ENCODE results near the gene TENM4.
A peak's percentile ranks its signal among the peaks of the same experiment; 100 is the strongest.

TENM4 gene

DNA sequence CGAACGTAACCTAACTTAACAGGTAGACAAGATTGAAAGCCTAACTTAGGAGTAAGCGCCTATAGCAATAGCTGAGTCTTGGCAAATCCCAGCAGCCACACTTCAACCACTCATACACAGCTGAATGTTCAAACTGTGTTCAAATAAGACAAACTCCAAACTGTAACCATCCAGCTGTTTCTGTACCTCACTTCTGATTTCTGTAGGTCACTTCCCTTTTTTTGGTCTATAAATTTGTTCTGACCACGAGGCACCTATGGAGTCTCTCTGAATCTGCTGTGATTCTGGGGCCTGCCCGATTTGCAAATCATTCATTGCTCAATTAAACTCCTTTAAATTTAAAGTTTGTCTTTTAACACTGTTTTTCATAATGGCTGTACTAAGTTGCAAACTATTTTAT, 8.2 kb upstream of the TENM4 start:
- no peak for DNase-seq (ENCODE audit: low read depth, low spot score)

DNA sequence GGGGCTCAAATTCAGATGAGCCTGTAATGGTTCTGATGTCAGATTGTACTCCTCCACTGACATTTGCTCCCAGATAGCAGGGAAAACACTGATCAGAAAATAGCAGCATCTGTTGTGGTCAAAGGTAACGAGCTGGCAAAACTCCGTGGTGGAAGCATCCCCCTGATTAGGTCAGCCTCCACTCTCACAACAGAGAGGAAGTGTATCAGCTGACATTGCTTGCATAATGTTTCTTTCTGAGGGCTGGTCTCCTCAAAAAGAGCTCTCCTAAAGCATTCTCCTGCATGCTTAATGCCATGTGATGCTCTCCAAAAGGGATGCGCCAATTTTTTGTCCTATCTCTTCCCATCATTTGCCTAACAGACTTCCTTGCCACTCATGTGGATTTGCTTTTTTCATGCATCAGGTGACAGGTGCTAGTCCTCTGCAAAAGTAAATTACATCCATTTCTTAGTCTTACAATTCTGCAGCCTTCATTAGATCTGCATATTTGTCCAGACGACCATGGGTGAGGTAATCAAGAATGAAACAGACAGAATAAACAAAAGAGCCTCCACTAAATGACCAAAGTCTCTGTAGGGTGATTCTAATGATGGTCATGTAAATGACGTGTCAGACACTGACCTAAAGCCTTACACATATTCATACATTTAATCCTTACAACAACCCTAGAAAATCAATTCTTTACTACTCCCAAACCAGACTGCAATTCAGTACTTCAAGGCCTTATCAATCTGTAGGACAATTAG, 6.4 kb upstream of the TENM4 start:
- DNase-seq (ENCODE audit: low read depth, low spot score), result no peak

DNA sequence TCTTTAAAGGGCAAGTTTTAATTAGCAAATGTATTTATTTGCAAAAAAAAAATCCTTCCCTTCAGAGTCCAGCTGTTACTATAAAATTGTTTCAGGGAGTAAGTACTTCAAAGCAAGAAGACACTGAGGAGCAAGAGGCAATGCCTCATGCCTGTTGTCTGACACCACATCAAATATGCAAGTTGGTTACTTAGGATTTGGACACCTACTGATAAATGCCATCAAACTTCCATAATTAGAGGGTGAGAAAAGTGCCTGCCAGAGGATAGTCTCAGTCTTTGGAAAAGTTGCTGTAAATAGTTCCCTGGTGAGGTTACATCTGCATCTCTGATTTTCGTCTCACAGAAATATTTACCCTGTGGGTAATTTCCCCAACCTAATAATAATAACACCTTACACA, 4.1 kb upstream of the TENM4 start:
- no peak for DNase-seq (ENCODE audit: low read depth, low spot score)

DNA sequence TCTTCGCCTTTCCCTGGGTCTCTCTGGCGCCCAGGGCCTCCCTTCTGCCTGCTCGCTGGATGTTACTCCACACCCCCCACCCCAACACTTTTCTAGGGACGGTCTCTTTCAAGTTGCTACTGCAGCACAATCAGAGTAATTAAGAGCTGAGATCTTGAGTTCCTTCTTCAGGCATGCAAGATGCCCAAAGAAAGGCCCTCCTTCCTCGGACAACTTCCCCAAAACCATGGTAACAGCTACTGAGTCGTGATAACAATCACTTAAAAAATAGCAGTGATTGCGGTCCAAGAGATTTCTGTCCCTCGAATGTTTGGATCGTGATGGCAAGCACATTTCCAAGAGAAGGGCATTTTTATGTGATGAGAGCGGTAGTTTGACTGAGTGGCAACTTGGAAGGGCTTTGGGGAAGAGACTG, 638 bp upstream of the TENM4 start:
- peak; percentile 82 for DNase-seq (ENCODE audit: low read depth, low spot score)

DNA sequence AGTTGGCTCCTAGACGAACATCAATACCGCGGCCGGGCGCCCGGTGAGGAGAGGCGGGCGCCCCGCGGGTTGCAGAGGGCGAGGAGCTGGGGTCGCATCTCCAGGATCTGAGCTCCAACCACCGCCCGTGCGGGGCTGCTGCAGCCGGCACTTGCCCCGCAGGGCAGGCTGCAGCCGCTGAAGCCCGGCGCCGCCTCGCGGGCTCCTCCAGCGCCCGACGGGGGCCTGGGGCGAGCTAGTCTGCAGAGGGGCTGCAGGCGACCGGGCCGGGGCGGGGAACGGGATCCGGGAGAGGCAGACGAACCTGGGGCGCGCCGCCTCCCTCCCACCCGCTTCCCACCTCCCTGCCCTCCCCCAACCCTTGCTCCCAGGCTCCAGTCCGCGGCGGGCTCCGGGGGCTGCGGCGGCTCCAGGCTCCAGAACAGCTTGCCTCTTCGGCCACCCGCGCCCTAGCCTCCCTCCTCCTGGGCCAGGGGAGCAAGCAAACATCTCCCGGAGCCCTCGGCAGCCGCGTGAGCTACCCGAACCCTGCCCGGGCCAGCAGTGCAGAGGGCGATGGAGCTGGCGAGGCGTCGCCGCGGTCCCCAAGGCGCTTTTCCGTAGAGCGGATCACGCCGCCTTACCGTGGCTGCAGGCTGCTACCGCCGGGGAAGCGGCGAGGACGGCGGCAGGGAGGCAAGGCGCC, 802 bp downstream of the TENM4 start:
- peak; percentile 70 for DNase-seq (ENCODE audit: low read depth, low spot score)

DNA sequence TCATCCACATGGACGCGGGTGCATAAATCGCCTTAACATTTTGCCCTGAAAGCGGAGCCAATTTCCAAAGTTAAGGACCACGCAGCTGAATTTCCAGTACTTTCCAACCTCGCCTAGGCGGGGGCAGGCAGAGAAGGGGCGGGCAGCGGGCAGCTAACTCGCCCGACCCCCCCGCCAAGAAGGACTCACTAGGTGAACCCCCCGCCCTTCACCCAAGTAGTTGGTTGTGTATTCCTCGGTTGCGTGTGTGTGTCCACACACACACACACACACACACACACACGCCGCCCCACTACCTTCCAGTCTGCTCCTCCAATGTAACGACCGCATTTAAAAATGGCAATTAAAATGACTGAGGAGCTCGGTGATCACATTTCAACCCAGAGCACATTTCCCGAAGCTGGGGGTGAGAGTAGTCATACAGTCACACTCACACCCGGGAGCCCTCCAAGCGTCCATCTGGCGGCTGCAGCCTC, 1.4 kb downstream of the TENM4 start:
- peak; percentile 54 for DNase-seq (ENCODE audit: low read depth, low spot score)

DNA sequence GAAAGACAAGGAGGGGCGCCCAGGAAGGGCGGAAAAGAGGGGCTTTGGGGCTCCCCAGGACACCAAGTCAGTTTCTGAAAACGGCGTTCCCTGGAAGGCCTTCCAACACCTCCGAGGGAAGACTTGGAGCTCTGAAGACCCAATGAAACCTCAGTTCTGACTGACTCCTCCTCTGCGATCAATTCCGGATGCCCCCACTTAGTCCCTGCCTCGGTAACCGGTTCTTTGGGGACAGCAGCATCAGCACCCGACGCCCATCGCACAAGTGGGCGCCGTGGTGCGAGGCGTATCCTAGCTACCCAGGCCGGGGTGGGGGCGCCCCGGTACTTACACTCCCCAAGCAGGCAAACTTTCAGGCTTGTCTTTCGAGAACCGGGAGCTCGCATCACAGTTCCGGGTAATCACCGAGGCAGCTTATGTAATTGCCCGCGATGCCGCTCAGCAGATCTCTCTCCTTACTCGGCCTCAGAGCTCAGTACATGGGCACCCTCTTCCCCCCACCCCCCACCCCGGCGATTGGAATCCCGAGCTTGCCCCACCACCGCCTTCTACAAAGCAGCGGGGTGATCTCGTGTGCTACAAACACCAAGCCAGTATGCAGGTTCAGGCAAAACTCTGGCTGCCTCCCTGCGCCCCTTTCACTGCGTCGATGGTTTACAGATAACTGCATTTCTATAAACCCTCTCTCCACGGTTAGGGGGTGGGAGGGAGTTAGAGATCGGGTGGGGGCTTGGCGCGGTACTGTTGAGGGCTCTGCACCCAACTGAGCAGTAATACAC, 2.0 kb downstream of the TENM4 start:
- DNase-seq (ENCODE audit: low read depth, low spot score), result peak; percentile 63

DNA sequence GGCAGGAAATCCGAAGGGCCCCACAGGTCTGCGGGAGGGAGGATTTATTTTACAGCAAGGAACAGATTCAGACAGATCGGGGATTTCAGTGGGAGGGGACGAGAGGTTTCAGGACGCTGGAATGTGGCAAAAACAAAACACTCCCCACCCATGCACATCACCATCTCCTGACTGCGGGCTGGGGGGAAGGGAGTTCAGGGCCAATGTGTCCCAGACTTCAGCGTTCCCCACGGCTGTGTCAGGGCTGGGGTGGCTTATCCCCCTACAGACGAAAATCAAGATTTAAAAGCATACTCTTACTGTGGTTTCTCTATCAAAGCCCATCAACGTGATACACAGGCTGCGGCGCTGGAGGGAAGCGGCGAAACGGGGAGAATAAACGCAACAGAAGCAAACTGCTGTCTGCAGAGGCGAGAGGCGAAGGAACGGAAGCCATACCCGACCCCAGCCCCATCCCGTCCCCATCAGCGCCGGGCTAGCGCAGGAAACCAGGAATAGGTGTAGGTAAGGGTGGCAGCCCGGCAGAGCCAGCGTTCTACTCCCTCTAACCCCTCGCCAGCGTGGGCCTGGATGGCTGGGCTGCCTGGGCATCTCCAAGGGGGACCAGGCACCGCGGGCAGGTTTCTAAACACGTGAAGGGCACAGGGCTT, 2.7 kb downstream of the TENM4 start:
- peak; percentile 76 for DNase-seq (ENCODE audit: low read depth, low spot score)

DNA sequence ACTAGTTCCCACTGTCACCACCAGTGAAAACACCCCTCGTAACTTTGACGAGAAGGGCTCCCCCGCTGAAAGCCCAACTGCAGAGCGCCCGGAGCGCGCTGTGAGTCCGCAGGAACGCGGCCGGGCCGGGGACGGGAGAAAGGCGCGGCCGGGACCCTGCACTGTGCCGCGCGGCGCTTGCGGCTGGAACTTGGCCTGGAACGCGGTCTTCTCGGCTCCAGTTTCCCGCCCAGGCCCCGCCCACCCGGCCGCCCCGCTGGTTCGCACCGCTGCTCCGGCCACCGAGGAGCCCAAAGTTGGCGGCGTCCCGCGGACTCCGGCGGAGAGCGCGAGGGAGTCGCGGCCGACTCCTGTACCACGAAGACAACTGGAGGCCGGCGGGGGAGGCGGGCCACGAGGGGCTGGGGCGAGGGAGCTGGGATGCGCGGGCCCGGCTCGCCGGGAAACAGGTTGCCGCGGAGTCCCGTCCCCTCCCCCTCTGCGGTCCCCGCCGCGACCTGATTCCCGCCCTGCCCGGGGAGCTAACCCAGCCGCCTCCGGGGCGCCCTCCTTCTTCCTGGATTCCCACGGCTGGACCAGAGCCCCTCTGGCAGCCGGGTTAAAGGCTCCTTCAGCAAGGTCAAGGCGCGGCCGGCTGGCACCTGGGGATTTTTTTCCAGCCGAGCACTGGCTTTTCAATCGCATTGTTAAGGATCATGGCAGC, 3.4 kb downstream of the TENM4 start:
- peak; percentile 90 for DNase-seq (ENCODE audit: low read depth, low spot score)

DNA sequence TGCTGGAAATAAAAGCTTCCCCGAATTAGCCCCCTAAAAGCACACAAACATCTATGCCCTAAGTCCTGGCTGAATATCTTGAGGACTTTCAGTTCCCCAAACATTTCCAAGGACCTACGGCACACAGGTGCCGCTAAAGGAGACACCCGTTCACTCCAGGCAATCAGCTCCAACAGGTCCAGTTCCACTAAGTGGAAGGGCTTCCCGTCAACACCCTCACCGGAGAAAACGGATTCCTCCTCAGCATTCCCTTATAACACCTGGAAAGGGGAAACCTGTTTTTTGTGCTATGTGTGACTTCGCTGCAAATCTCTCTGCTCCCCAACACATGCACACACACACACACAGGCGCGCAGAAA, 3.9 kb downstream of the TENM4 start:
- DNase-seq (ENCODE audit: low read depth, low spot score), result no peak

DNA sequence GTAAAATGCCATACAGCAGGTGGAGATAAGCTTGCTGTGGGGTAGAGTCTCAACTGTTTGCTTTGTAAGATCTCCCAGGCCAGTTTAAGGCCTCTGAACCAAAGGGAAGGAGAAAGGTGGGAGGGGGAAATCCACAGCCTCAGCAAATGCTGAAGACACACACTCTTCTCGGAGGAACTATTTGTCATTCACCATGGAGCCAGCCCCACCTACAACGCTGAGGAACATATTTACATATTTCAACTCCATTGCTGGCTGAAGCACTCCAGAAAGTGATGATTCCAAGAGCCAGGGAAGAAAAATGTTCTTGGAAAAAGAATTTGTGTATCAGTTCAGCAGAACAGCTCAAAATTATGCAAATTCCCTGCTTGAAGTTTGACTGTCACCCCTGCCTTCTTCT, 6.5 kb downstream of the TENM4 start:
- no peak for DNase-seq (ENCODE audit: low read depth, low spot score)

DNA sequence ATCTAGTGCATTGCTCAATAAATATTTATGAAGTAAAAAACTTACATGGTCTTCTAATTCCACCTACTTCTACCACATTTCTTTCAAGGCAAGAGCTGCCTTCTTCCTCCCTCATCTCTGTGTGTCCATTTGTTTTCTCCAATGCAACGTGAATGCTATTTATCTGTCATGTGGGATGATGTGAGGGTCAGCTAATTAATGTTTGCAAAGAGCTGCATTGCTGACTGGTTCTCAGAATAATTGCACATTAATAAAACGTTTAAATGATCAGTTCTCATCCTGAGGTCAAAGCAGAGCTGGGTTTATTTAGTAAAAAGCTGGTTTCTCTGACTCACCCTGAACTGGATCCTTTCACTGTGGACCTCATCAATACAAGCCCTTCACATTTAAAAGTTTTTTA, 8.7 kb downstream of the TENM4 start:
- no peak for DNase-seq (ENCODE audit: low read depth, low spot score)

DNA sequence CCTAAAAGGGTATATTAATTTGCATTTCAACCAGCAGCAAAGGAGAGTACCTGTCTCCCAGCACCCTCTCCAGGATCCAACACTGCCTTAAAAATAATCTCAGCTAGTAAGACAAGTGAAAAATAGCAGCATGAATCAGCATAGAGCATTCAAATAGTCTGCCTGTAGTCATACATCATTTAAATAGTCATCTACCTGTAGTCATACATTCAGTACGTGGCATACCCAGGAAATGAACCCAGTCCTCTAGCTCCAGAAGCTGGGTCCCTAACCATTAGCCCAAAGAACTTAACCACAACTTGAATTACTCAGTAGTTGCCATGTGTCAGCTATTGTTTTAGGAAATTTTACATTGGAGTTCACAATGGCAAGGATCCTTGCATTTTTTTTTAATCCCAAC, 9.3 kb downstream of the TENM4 start:
- DNase-seq (ENCODE audit: low read depth, low spot score), result peak; percentile 58

DNA sequence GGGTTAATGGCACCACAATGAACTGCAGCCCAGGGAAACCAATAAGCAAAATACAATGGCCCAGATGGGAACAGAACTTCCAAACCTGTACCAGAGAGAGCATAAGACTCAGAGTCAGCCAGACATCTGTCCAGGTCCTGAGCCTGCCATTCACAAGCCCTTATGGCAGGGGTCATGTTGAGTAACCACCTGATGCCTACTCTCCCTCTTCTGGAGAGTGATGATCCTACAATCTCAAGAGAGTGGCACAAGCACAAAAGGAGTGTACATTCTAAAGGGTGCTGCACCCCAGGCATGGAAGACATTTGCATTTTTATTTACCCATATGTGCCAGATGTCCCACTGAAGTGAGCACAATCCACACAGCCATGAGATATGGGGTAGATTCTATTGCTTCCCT, 10.6 kb downstream of the TENM4 start:
- DNase-seq (ENCODE audit: low read depth, low spot score), result no peak

DNA sequence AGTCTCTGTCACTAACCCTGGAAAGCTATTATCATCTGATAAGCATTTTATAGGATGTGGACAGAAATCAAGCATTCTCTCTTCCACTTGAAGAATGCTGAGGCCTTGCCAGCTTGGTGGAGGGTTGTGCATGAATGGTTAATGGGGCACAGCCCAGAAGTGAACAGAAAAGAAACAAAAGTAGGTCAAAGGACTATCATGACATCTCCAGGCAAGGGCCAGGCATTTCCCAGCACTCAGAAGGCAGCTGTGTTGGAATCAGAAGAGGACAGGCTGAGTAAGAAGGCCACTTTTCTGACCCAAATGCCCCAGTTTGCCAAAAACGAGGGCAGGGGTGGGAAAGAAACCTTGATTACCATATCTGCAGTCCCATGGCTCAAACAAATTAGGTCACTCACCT, 12.4 kb downstream of the TENM4 start:
- peak; percentile 42 for DNase-seq (ENCODE audit: low read depth, low spot score)

DNA sequence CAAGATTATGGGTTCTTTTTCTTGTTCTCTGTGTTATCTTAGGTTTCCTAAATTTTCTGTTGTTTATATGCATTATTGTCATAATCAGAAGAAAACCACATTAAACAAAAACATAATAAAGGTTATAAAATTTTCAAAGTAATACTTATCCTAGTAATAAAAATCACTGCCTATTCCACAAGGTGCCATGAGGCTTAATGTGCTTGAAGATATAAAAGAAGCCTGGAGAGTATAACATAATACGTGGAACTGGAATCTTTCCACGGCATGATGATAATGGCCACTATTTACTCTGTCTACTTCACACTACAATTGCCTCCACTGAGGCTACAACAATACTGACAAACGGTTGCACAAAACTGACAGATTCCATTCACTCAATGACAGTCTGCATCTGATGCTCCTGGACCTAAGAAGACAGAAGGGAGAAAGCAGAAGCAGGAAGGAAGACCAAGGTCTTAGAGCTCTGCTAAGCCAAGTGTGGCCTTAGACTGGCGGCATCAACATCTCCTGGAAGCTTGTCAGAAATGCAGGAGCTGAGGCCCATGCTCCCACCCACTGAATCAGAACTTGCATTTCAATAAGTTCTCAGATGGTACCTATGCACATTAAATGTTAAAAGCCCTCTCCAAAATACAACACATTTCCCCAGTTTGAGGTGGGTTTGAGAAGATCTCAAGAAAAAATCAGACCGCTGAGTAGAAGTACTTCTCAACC, 13.1 kb downstream of the TENM4 start:
- DNase-seq (ENCODE audit: low read depth, low spot score), result no peak

DNA sequence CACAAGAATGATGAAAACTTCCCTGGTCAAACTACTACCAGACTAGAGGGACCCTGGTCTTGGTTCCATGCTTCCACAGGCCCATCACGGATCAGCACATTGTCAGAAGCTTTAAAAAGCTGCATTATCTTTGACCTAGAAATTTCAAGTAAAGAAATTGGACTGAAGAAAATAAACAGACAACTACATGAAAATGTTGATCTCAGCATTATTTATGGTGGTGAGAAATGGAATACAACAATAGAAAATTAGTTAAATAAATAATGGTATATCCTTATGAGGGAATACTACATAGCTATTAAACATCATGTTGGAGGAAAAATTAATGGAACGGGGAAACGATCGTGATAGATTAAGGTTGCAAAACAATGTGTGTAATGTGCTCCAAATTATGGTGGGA, 13.7 kb downstream of the TENM4 start:
- no peak for DNase-seq (ENCODE audit: low read depth, low spot score)

DNA sequence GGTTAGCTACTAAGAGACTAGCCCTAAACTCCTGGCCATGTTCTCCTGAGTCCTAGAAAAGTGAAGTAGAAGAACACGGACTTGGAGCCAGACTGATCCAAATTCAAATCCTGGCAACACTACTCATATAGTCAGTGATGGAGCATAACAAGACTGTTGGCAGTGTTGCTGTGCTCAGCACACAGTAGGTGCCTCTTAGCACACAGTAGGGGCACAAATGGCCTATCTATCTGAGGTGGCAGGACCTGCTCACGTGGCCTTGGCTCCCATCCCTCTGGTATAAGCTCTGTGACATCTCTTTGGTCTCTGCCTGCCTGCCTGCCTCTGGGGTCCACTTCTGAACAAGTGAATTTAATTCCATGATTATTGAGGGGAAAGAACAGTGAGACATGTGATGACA, 15.4 kb downstream of the TENM4 start:
- DNase-seq (ENCODE audit: low read depth, low spot score), result no peak

DNA sequence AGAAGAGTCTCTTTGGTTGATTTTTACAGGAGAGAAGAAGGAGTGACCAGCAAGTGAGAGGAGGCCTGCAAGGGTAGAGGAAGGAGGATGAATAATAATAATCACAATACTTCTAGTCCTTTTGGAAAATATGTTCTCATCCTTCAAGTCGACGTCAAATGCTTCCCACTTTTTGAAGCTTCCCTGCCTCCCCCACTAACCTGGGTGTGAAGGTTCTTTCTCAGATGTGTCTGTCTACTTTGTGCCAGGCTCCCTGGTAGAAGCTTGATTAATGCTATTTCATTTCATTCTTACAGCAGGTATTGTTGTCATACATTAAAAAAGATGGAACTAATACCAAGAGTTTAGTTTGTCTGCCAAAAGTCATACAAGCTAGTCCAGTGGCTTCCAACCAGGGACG, 17.1 kb downstream of the TENM4 start:
- no peak for DNase-seq (ENCODE audit: low read depth, low spot score)

DNA sequence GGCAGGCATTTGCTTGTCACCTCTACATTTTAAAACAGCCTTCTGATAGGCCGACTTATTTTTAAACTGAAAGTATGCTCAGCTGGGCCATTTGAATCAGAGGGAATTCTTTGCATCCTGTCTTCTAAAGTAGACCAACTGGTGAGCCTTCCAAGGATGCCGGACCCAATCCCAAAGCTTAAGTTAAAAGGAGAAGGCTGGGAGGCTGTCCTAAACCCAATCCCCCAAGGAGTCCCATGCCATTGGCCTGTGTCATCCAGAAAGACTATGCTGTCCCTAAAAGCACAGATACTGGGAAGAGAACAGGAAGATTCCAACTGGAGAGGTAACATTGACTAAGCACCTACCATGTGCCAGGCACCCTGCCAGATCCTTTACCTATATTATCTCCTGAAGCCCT, 18.0 kb downstream of the TENM4 start:
- DNase-seq (ENCODE audit: low read depth, low spot score), result no peak

DNA sequence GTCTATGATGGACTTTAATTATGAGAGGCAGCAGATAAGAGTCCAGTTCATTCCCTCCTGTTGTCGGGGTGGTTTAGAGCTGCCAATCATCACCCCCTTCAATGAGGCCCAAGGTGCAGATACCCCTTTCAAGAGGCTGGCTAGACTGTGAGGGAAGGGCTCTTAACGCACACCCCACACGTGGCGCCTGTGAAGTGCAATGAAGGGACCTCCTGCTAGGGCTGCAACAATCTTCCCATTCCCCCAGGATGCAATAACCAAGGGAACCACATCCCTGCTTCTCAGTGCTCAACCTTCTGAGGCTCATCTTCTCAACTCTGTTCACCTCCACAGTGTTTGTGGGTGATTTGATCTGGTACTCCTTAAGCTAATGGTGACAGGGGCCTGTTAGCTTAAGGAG, 19.0 kb downstream of the TENM4 start:
- DNase-seq (ENCODE audit: low read depth, low spot score), result no peak

All from astrocyte of the hippocampus (primary cell).